HG02970 (cell line): ENCODE results near the gene NECAP2.

Experiments used
- ATAC-seq: cut with Tn5 transposase; IDR thresholded peaks from one replicate; pipeline ENCODE4 v1.9.1; 2021; ENCODE audit warnings: mild to moderate bottlenecking, moderate library complexity, moderate number of reproducible peaks; ENCODE audit not compliant: unreplicated experiment, low FRiP score

NECAP2 gene

GRCh38 chr1:16425125-16426025 lies 15.1 kb upstream of the NECAP2 start:
- no peak for ATAC-seq

- no peak for ATAC-seq
These were observed 9.9 kb upstream of the NECAP2 start for GRCh38 chr1:16430606-16431005.

GRCh38 chr1:16433030-16433429 lies 7.5 kb upstream of the NECAP2 start:
- ATAC-seq = no peak

- no peak for ATAC-seq
These were observed 6.5 kb upstream of the NECAP2 start for GRCh38 chr1:16434007-16434406.

GRCh38 chr1:16434501-16434900 lies 6.0 kb upstream of the NECAP2 start:
- ATAC-seq = no peak

GRCh38 chr1:16436946-16437474 lies 3.5 kb upstream of the NECAP2 start, which contains the start of gene SPATA21:
Gene SPATA21, minus strand, starts transcription at chr1:16437424. Its CDS starts 6,053 bp downstream, at chr1:16431371.
- ATAC-seq = no peak

DNA sequence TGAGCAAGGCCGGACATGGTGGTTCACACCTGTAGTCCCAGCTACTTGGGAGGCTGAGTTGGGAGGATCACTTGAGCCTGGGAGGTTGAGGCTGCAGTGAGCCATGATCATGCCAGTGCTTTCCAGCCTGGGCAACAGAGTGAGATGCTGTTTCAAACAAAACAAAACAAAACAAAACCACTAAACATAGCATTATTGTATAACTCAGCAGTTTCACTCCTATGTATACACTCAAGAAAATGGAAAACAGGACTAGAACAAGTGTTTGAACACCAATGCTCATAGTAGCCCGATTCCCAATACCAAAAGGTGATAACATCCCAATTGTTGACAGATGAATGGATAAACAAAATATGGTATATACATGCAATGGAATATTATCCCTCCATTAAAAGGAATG lies 2.0 kb upstream of the NECAP2 start:
- ATAC-seq = no peak

DNA sequence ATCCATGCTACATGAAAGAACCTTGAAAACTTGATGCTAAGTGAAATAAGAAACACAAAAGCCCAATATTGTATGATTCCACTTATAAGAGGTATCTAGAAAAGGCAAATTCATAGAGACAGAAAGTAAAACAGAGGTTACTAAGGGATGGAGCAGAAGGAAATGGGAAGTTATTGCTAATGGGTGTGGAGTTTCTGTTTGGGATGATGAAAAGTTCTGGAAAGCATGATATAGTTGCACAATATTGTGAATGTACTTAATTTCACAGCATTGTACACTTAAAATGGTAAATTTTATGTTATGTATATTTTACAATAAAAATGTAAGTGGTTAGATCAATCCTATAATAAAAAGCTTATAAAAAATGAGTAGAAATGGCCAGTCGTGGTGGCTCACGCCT lies 1.6 kb upstream of the NECAP2 start:
- no peak for ATAC-seq

DNA sequence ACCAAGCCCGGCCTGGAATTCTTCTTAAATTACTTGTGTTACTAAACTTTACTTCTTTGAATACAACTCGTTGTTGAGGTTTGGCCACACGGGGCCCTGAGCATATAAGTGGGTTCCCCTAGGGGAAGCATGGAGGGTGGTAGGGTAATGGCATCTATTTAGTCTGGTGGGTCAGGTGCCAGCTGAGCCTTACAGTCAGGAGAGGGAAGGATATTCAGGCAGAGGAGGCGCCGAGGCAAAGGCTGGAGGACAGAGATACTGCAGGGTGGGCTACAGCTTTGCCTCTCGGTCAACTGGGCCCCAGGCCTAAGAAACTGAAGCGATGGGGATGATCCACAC lies 424 bp upstream of the NECAP2 start:
- ATAC-seq = no peak

GRCh38 chr1:16441282-16441665 lies 750 bp downstream of the NECAP2 start:
- ATAC-seq = no peak

DNA sequence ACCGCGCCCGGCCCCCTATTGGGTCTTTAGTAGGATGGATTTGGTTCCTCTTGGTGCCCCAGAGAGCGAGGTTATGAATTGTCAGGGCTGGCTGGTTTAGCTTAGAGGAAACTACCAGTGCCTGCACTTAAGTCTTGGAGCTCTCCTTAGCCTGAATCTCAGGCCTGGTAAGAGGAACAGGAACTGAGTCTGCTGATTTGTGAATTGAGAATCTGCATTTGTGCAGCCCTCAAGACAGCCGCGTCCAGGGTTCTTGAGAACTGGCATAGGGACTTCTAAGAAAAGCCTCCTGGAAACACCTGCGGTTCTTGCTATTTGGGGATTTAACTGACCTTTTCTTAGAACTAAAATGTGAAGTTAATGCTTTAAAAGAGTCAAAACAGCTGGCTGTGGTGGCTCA lies 1.7 kb downstream of the NECAP2 start:
- ATAC-seq = no peak

- ATAC-seq = no peak
These were observed 2.4 kb downstream of the NECAP2 start for GRCh38 chr1:16442941-16443340.

DNA sequence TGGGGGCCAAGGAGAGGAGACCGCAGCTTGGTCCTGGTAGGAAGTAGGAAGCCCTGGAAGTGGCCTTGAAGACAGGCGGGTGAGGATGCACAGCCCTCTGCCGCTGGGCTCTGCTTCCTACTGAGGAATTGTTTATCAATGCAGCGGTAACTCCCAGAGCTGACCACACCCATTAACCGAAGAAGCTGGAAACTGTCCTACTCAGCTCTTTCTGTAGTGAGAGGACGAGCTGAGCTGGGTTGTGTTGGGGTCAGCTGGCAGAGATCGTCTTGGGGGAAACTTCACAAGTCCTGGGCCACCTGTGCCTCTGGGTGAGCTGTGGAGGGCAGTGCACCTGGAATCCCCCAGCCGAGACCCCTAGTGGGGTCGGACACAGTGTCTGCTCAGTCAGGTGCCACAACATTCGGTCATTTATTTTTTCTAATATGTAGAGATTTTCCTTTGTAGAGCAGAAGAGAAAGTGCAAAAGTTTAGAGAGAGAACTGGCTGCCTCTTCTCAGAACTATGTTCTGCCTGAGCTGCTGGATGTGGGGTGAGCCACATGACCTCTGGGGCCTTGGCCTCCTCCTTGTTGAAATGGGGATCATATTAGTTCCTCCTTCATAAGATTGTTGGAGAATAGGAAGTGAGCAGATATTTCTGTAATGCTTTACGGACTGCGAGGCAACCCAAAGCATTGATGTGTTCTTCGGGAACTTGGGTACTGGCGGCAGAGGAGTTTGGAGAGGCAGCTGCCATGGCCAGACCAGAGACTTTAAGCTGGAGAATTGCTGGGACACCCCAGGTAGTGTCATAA lies 3.6 kb downstream of the NECAP2 start:
- ATAC-seq = no peak

GRCh38 chr1:16445052-16445451 lies 4.5 kb downstream of the NECAP2 start:
- no peak for ATAC-seq

- ATAC-seq = no peak
These were observed 5.6 kb downstream of the NECAP2 start for GRCh38 chr1:16446116-16446515.

DNA sequence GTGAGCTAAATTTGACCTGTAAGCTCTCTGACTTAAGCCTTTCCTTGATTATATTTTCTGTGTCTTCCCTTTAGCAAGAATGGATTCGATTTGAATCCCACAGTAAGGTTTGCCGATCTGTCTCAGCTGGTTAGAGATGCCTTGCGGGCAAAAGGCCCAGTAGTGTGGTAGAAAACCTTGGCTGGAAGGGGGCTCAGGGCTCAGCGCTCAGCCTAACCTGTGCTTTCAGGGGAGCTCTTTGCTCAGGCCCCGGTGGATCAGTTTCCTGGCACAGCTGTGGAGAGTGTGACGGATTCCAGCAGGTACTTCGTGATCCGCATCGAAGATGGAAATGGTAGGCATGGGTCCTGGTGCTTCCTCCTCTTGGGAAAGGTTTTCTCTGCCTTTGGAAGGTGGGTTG lies 7.1 kb downstream of the NECAP2 start:
- no peak for ATAC-seq

GRCh38 chr1:16449065-16449464 lies 8.5 kb downstream of the NECAP2 start:
- no peak for ATAC-seq

DNA sequence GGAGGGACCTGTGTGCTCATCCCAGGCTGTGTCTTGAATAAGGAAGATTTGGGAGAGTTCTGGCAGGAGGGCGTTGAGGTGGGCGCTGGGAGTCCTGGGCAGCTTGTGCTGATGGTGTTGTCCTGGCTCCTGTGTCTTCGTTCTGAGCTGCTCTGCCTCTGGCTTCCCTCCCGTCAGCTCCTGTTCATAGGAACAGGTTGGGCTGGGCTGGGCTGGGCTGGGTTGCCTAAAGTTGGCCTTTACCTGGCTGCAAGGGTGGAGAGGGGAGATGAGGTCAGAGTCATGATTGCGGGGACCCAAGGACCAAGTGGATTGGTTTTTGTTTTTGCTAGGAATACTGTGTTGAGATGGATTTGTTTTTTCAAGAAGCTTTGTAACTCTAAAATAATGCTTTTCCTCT lies 9.1 kb downstream of the NECAP2 start:
- no peak for ATAC-seq

GRCh38 chr1:16450863-16451481 lies 10.4 kb downstream of the NECAP2 start:
- no peak for ATAC-seq

DNA sequence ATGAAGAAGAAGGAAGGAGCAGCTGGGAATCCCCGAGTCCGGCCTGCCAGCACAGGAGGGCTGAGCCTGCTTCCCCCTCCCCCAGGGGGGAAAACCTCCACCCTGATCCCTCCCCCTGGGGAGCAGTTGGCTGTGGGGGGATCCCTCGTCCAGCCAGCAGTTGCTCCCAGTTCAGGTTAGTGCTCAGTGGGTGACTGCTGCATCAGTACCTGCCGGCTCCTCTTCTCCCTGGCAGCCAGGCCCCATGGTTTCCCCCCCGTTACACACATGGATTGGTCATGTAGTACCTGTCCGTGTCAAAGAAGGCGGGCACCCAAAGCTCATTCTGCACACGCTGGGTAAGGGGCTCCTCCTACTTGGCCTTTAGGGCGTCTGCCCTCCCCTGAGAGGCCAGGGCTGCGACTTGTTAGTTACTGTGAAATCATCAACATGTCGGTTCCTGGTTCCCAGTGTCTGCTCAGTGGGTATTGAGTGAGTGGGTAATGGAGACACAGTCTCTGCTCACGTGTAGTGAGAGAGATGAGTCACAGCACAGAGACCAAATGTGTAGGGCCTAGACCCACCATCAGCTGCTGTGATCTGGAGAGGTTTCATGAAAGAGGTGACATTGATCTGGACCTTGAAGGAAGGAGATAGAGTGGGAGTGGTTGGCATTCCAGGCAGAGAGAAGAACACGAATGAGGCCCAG lies 11.5 kb downstream of the NECAP2 start:
- no peak for ATAC-seq
